SK-N-MC (cell line): ENCODE results near the gene BEST2.

ENCODE experiments used
- EZH2 ChIP-seq: fragments of 200-600 bp; sonication (generic); IDR thresholded peaks from one replicate; pipeline ENCODE4 v1.6.1; 2017; ENCODE audit warnings: antibody characterized with exemption
- POLR2AphosphoS5 ChIP-seq: IDR thresholded peaks from 2 replicates; pipeline ENCODE4 v1.6.1; 2012; ENCODE audit warnings: mild to moderate bottlenecking, low read depth, low read length, borderline replicate concordance

- TF ChIP-seq POLR2AphosphoS5 (no peak), EZH2 (no peak)
Measured at GRCh38 chr19:12730064-12730463, 21.5 kb upstream of the BEST2 start.
